ENCODE results near the gene CD33. TPM values are rescaled to one million over a fixed set of nuclear protein-coding genes. Genes with fewer than 3 reads are reported as not detected.

The CD33 gene
- total RNA-seq, 2 experiments from 2014 or later, result not detected

- no peaks in the 10 kb centered on the region for H3K9me3 ChIP-seq (ENCODE audit: low read length)
- no peaks in the 10 kb centered on the region for H3K4me1 ChIP-seq (ENCODE audit: insufficient read depth, low read length, poor library complexity, severe bottlenecking)
- no peaks in the 10 kb centered on the region for H3K9me2 ChIP-seq (ENCODE audit: insufficient read depth, low read length)
- no peak overlapping the region for H3K27ac ChIP-seq (ENCODE audit: low read depth, low read length, poor library complexity, severe bottlenecking)
- no peaks in the 10 kb centered on the region for H4K20me1 ChIP-seq (ENCODE audit: insufficient read depth, low read length)
- H3K79me2 ChIP-seq (ENCODE audit: insufficient read depth, low read depth, low read length), result no peaks in the 10 kb centered on the region
- H3K36me3 ChIP-seq (ENCODE audit: insufficient read depth, low read length), result no peaks in the 10 kb centered on the region
- no peak for TF ChIP-seq EZH2phosphoT487 (IDR thresholded peaks at IDR 0.05; ENCODE audit: borderline replicate concordance, low read depth, low read length)
- TF ChIP-seq CTCF (conservative IDR thresholded peaks at IDR 0.05; ENCODE audit: low read length), result no peak
- CTCF ChIA-PET (ENCODE audit: unreplicated experiment), result no interaction called here
- no TSS peak for BruUV-seq (replicated peaks)
- H3K4me3 ChIP-seq (ENCODE audit: low read depth, low read length, poor library complexity, severe bottlenecking), result no peak overlapping the region
- no peak overlapping the region for H3K4me2 ChIP-seq (ENCODE audit: low read length)
- H2AFZ ChIP-seq (ENCODE audit: low read length), result no peak overlapping the region
- no peak for DNase-seq (ENCODE audit: low spot score)
- intact Hi-C loops (cut with micrococcal nuclease; ENCODE audit: unreplicated experiment), result no loop called here
- POLR2A ChIA-PET, result no interaction called here
Measured at GRCh38 chr19:51227326-51227725, 2.4 kb downstream of the CD33 start.

- TF ChIP-seq CTCF (conservative IDR thresholded peaks at IDR 0.05; ENCODE audit: low read length) (no peak), EZH2phosphoT487 (IDR thresholded peaks at IDR 0.05; ENCODE audit: borderline replicate concordance, low read depth, low read length) (no peak)
- Histone ChIP-seq H3K27ac (ENCODE audit: low read depth, low read length, poor library complexity, severe bottlenecking) (no peak overlapping the region), H3K9me3 (ENCODE audit: low read length) (no peaks in the 10 kb centered on the region), H3K9me2 (ENCODE audit: insufficient read depth, low read length) (no peaks in the 10 kb centered on the region), H3K4me2 (ENCODE audit: low read length) (no peak overlapping the region), H3K36me3 (ENCODE audit: insufficient read depth, low read length) (no peaks in the 10 kb centered on the region), H3K4me1 (ENCODE audit: insufficient read depth, low read length, poor library complexity, severe bottlenecking) (no peaks in the 10 kb centered on the region), H3K79me2 (ENCODE audit: insufficient read depth, low read depth, low read length) (no peaks in the 10 kb centered on the region), H4K20me1 (ENCODE audit: insufficient read depth, low read length) (no peaks in the 10 kb centered on the region), H2AFZ (ENCODE audit: low read length) (no peak overlapping the region), H3K4me3 (ENCODE audit: low read depth, low read length, poor library complexity, severe bottlenecking) (no peak overlapping the region)
- ChIA-PET CTCF (ENCODE audit: unreplicated experiment) (no interaction called here), POLR2A (no interaction called here)
- no peak for DNase-seq (ENCODE audit: low spot score)
- BruUV-seq (replicated peaks), result no TSS peak
- intact Hi-C loops (cut with micrococcal nuclease; ENCODE audit: unreplicated experiment), result no loop called here
Measured at GRCh38 chr19:51227966-51228365, 3.1 kb downstream of the CD33 start.

GRCh38 chr19:51240866-51241265 lies 16.0 kb downstream of the CD33 start:
- intact Hi-C loops (cut with micrococcal nuclease; ENCODE audit: unreplicated experiment), result no loop called here
- CTCF ChIA-PET (ENCODE audit: unreplicated experiment), result no interaction called here

More at GRCh38 chr19:51240866-51241265, 16.0 kb downstream of the CD33 start:
- no peaks in the 10 kb centered on the region for H3K36me3 ChIP-seq (ENCODE audit: insufficient read depth, low read length)
- H3K4me2 ChIP-seq (ENCODE audit: low read length), result no peak overlapping the region
- H3K9me2 ChIP-seq (ENCODE audit: insufficient read depth, low read length), result no peaks in the 10 kb centered on the region
- no peaks in the 10 kb centered on the region for H3K79me2 ChIP-seq (ENCODE audit: insufficient read depth, low read depth, low read length)
- H3K27ac ChIP-seq (ENCODE audit: low read depth, low read length, poor library complexity, severe bottlenecking), result no peak overlapping the region
- POLR2A ChIA-PET, result no interaction called here
- no TSS peak for BruUV-seq (replicated peaks)
- no peak overlapping the region for H3K4me3 ChIP-seq (ENCODE audit: low read depth, low read length, poor library complexity, severe bottlenecking)
- H2AFZ ChIP-seq (ENCODE audit: low read length), result no peak overlapping the region
- no peak for DNase-seq (ENCODE audit: low spot score)
- H3K9me3 ChIP-seq (ENCODE audit: low read length), result no peaks in the 10 kb centered on the region
- no peaks in the 10 kb centered on the region for H4K20me1 ChIP-seq (ENCODE audit: insufficient read depth, low read length)
- TF ChIP-seq CTCF (conservative IDR thresholded peaks at IDR 0.05; ENCODE audit: low read length) (no peak), EZH2phosphoT487 (IDR thresholded peaks at IDR 0.05; ENCODE audit: borderline replicate concordance, low read depth, low read length) (no peak)
- no peaks in the 10 kb centered on the region for H3K4me1 ChIP-seq (ENCODE audit: insufficient read depth, low read length, poor library complexity, severe bottlenecking)

All from OCI-LY7 (cell line).